Stomach (tissue), 4 donors: ENCODE data around the gene ZNF638.

ENCODE experiments used
- CTCF ChIP-seq, 7 experiments: fragments of 450-650 bp in 4 of 7; fragments of 200-600 bp in 3 of 7; sonication (generic) in 3 of 7; IDR thresholded peaks; one replicate each; pipeline ENCODE4 v1.5.1; 2016 to 2019; ENCODE audit warnings: antibody characterized with exemption in 7 of 7, control low read depth in 2 of 7, mild to moderate bottlenecking in 1 of 7
- POLR2A ChIP-seq, 4 donors: fragments of 450-650 bp; IDR thresholded peaks; one replicate each; pipeline ENCODE4 v1.6.1; 2016; ENCODE audit warnings: antibody characterized with exemption in 4 of 4, control low read depth in 2 of 4, mild to moderate bottlenecking in 1 of 4, moderate library complexity in 1 of 4
- POLR2AphosphoS5 ChIP-seq, 3 donors: sonication (generic); formaldehyde crosslinking; IDR thresholded peaks; one replicate each; pipeline ENCODE4 v1.6.1; 2016; ENCODE audit warnings: antibody characterized with exemption in 3 of 3

- TF ChIP-seq CTCF (IDR thresholded peaks at IDR 0.05) (no peak), POLR2AphosphoS5 (IDR thresholded peaks at IDR 0.05) (no peak), POLR2A (IDR thresholded peaks at IDR 0.05) (no peak)
Measured at GRCh38 chr2:71456617-71457016, 125.0 kb downstream of the ZNF638 start.
